ENCODE results near the gene HIVEP2.

Gene HIVEP2

GRCh38 chr6:142953373-142954273 lies 8.6 kb upstream of the HIVEP2 start:
- no peak overlapping the region for H3K4me3 ChIP-seq (ENCODE audit: control insufficient read depth, low read depth, low read length)
- no peak for TF ChIP-seq CTCF (IDR thresholded peaks at IDR 0.05; ENCODE audit: control insufficient read depth, insufficient read depth, low read depth, low read length, missing control alignments)
- DNase-seq (ENCODE audit: low read depth) = no peak

GRCh38 chr6:142952614-142953013 lies 7.6 kb upstream of the HIVEP2 start:
- no peak for TF ChIP-seq CTCF (IDR thresholded peaks at IDR 0.05; ENCODE audit: control insufficient read depth, insufficient read depth, low read depth, low read length, missing control alignments)
- H3K4me3 ChIP-seq (ENCODE audit: control insufficient read depth, low read depth, low read length) = no peak overlapping the region
- DNase-seq (ENCODE audit: low read depth) = no peak

- no peak for TF ChIP-seq CTCF (IDR thresholded peaks at IDR 0.05; ENCODE audit: control insufficient read depth, insufficient read depth, low read depth, low read length, missing control alignments)
- DNase-seq (ENCODE audit: low read depth) = no peak
- H3K4me3 ChIP-seq (ENCODE audit: control insufficient read depth, low read depth, low read length) = no peak overlapping the region
Measured at GRCh38 chr6:142950291-142950690, 5.3 kb upstream of the HIVEP2 start.

- peak overlapping the region; percentile 69 for H3K4me3 ChIP-seq (ENCODE audit: control insufficient read depth, low read depth, low read length)
- DNase-seq (ENCODE audit: low read depth) = no peak
- no peak for TF ChIP-seq CTCF (IDR thresholded peaks at IDR 0.05; ENCODE audit: control insufficient read depth, insufficient read depth, low read depth, low read length, missing control alignments)
Measured at GRCh38 chr6:142947714-142948480, 2.9 kb upstream of the HIVEP2 start.

GRCh38 chr6:142946924-142947713 lies 2.1 kb upstream of the HIVEP2 start:
- TF ChIP-seq CTCF (IDR thresholded peaks at IDR 0.05; ENCODE audit: control insufficient read depth, insufficient read depth, low read depth, low read length, missing control alignments) = no peak
- DNase-seq (ENCODE audit: low read depth) = no peak
- H3K4me3 ChIP-seq (ENCODE audit: control insufficient read depth, low read depth, low read length) = peak overlapping the region; percentile 69

Measured in AG09309 (cell line).